HG03103 (cell line): ENCODE results near the gene LDB1.

Experiments used
- ATAC-seq: cut with Tn5 transposase; IDR thresholded peaks from one replicate; pipeline ENCODE4 v1.9.1; 2021; ENCODE audit warnings: low read depth; ENCODE audit not compliant: unreplicated experiment

LDB1 gene

GRCh38 chr10:102114861-102115618, 5.1 kb downstream of the LDB1 start:
- ATAC-seq = peak; percentile 61

GRCh38 chr10:102113956-102114857, 6.0 kb downstream of the LDB1 start:
- no peak for ATAC-seq

- no peak for ATAC-seq
Observed at GRCh38 chr10:102113261-102113955, 6.8 kb downstream of the LDB1 start.

GRCh38 chr10:102112210-102112817, 7.9 kb downstream of the LDB1 start:
- ATAC-seq = no peak

GRCh38 chr10:102111276-102111675, 8.9 kb downstream of the LDB1 start:
- no peak for ATAC-seq

- ATAC-seq = no peak
Observed at GRCh38 chr10:102109166-102110116, 10.7 kb downstream of the LDB1 start.

GRCh38 chr10:102106998-102107397, 13.2 kb downstream of the LDB1 start:
- no peak for ATAC-seq

- no peak for ATAC-seq
Observed at GRCh38 chr10:102102421-102102820, 17.7 kb downstream of the LDB1 start.

GRCh38 chr10:102101152-102101551, 19.0 kb downstream of the LDB1 start:
- no peak for ATAC-seq

- no peak for ATAC-seq
Observed at GRCh38 chr10:102096449-102096848, 23.7 kb downstream of the LDB1 start.

- ATAC-seq = no peak
Observed at GRCh38 chr10:102090772-102091171, 29.4 kb downstream of the LDB1 start.

GRCh38 chr10:102086196-102086595, 34.0 kb downstream of the LDB1 start:
- ATAC-seq = no peak

- no peak for ATAC-seq
Observed at GRCh38 chr10:102085336-102085735, 34.8 kb downstream of the LDB1 start.

GRCh38 chr10:102083541-102083940, 36.6 kb downstream of the LDB1 start:
- ATAC-seq = no peak

- ATAC-seq = no peak
Observed at GRCh38 chr10:102072673-102073527, 47.3 kb downstream of the LDB1 start.

- no peak for ATAC-seq
Observed at GRCh38 chr10:102069071-102069470, 51.1 kb downstream of the LDB1 start.

- no peak for ATAC-seq
Observed at GRCh38 chr10:102068216-102068615, 52.0 kb downstream of the LDB1 start.

GRCh38 chr10:102067091-102067916, 52.9 kb downstream of the LDB1 start:
- no peak for ATAC-seq
